ENCODE data around the gene CYP4F11.
"Not testable (repeated sequence)": the region's sequence is repeated elsewhere in the genome, so short reads cannot be mapped to it uniquely, and the experiment has no call there.

CYP4F11 gene

GRCh38 chr19:15874821-15875474 is 59.4 kb downstream of the CYP4F11 start:
- no peak for DNase-seq

GRCh38 chr19:15873771-15874170 is 60.6 kb downstream of the CYP4F11 start:
- not testable (repeated sequence) for DNase-seq

- DNase-seq: no peak
Measured at GRCh38 chr19:15871570-15871969, 62.8 kb downstream of the CYP4F11 start.

GRCh38 chr19:15869873-15870272 is 64.5 kb downstream of the CYP4F11 start:
- DNase-seq: no peak

- peak; percentile 51 for DNase-seq
Measured at GRCh38 chr19:15869109-15869555, 65.2 kb downstream of the CYP4F11 start.

GRCh38 chr19:15866636-15867035 is 67.7 kb downstream of the CYP4F11 start:
- DNase-seq: no peak

GRCh38 chr19:15864824-15865223 is 69.5 kb downstream of the CYP4F11 start:
- no peak for DNase-seq

GRCh38 chr19:15863272-15863671 is 71.1 kb downstream of the CYP4F11 start:
- DNase-seq: no peak

GRCh38 chr19:15862444-15862843 is 71.9 kb downstream of the CYP4F11 start:
- DNase-seq: no peak

Measured in suppressor macrophage treated with lipopolysaccharide for 4 hours (primary cell).